Activated naive CD8-positive, alpha-beta T cell treated with anti-CD3 and anti-CD28 coated beads, Interleukin-2, amount 10 ng/mL, durations not matched to agents 7 days and 5 days (primary cell): ENCODE measurements around the gene CES4A. TPM values are rescaled to one million over a fixed set of nuclear protein-coding genes. Genes with fewer than 3 reads are reported as not detected.
"Not testable (repeated sequence)": the region's sequence is repeated elsewhere in the genome, so short reads cannot be mapped to it uniquely, and the experiment has no call there.

Source experiments
- ATAC-seq: fragments of 150-1000 bp; cut with Tn5 transposase; one replicate; pipeline ENCODE4 v1.10.0; 2021; ENCODE audit warnings: low read depth, moderate library complexity
- POLR2A ChIA-PET: fragments of 350-600 bp; sonication (Branson Sonifier 250); formaldehyde crosslinking; loops from one replicate; lab custom pipeline; 2021; ENCODE audit warnings: antibody characterized with exemption; lab: Charles Lee
- DNase-seq: peaks from one replicate; pipeline ENCODE4 v3.0.0; 2021
- H3K27ac Mint-ChIP-seq: one replicate; pipeline ENCODE4 v1.8.0; 2022; ENCODE audit warnings: mild to moderate bottlenecking, mixed read lengths
- H3K27me3 Mint-ChIP-seq: one replicate; pipeline ENCODE4 v1.8.0; 2022; ENCODE audit warnings: mild to moderate bottlenecking, moderate library complexity, mixed read lengths
- H3K36me3 Mint-ChIP-seq: one replicate; pipeline ENCODE4 v1.8.0; 2021; ENCODE audit warnings: mild to moderate bottlenecking, mixed read lengths
- H3K4me1 Mint-ChIP-seq: one replicate; pipeline ENCODE4 v1.8.0; 2021; ENCODE audit warnings: mixed read lengths
- H3K4me3 Mint-ChIP-seq: one replicate; pipeline ENCODE4 v1.8.0; 2022; ENCODE audit warnings: mild to moderate bottlenecking, moderate library complexity, mixed read lengths
- H3K9me3 Mint-ChIP-seq: one replicate; pipeline ENCODE4 v1.8.0; 2021; ENCODE audit warnings: mixed read lengths
- total RNA-seq, 2 experiments: library from RNA; stranded (reverse); gene quantifications; one replicate each; pipeline ENCODE4 v1.2.3, GENCODE V29; 2021

CES4A gene
- total RNA-seq, 2 experiments from 2014 or later, result 16.2 to 17.5 TPM

- Mint-ChIP-seq H3K27me3 (no peaks in the 10 kb centered on the region), H3K4me1 (peaks cover 49% of the 10 kb centered on the region), H3K36me3 (peaks cover 4% of the 10 kb centered on the region), H3K27ac (peak overlapping the region; percentile 86), H3K4me3 (no peak overlapping the region), H3K9me3 (no peaks in the 10 kb centered on the region)
- POLR2A ChIA-PET, result interaction anchor here (1.4 to 4.3 kb wide), 2 partner anchors 36 to 182 kb away, joined by 5 to 38 read pairs; partner anchors contain the start of genes FBXL8 and TRADD
- peak; percentile 93 for DNase-seq
- peak; percentile 98 for ATAC-seq
Observed at GRCh38 chr16:66977341-66978113, 10.9 kb upstream of the CES4A start.

DNA sequence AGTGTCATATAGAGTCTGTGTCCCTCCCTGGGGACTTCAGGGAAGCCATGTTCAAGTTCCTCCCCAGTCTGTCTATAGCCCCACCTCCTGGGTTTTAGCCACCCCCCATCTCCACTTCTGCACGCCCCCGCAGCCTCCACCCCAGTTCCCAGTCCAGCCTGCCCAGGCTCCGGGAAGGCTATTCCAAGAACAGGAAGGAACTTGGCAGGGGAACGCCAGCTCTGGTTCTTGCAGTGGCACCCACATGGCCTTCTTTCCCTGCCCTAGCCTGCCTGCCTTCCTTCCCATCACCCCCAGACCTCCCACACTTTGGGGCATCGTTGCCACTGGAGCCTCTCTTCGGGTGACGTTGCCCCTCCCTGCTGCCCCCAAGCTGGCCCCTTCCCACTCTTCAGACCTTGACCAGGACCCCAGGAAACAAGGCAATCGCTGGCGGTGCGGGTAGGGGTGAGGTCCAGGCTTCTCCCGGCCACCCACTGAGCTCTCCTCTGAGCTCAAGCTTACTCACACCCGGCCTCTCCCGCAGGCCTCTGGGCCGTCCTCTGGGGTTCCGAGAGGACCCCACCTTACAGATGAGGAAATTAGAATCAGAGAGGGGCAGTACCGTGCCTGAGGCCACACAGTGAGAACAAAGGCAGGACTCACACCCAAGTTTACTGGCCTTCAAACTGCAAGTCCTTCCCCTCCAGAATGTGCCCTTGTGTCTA is 9.2 kb upstream of the CES4A start:
- POLR2A ChIA-PET, result interaction anchor here (0.7 to 4.3 kb wide), 3 partner anchors 35 to 131 kb away, joined by 3 to 38 read pairs (median 3); partner anchors contain the start of genes CBFB and PHAF1
- Mint-ChIP-seq H3K27me3 (no peaks in the 10 kb centered on the region), H3K27ac (peak overlapping the region; percentile 64), H3K4me3 (no peak overlapping the region), H3K4me1 (peaks cover 58% of the 10 kb centered on the region), H3K9me3 (no peaks in the 10 kb centered on the region), H3K36me3 (peaks cover 4% of the 10 kb centered on the region)
- no peak for DNase-seq
- ATAC-seq, result no peak

GRCh38 chr16:66983033-66983432 is 5.4 kb upstream of the CES4A start:
- H3K9me3 Mint-ChIP-seq, result peaks cover 1% of the 10 kb centered on the region
- ATAC-seq (no peak), DNase-seq (no peak)
- no peaks in the 10 kb centered on the region for H3K27me3 Mint-ChIP-seq
- H3K4me1 Mint-ChIP-seq, result peaks cover 64% of the 10 kb centered on the region
- peak overlapping the region; percentile 97 for H3K27ac Mint-ChIP-seq
- peaks cover 9% of the 10 kb centered on the region for H3K36me3 Mint-ChIP-seq
- POLR2A ChIA-PET, result interaction anchor here (0.6 to 4.2 kb wide), 7 partner anchors 9 to 209 kb away, joined by 3 to 86 read pairs (median 3); partner anchors contain the start of gene E2F4
- H3K4me3 Mint-ChIP-seq, result no peak overlapping the region

GRCh38 chr16:66984892-66985311 is 3.5 kb upstream of the CES4A start:
- Mint-ChIP-seq H3K4me3 (peak overlapping the region; percentile 40), H3K27ac (peak overlapping the region; percentile 97), H3K9me3 (peaks cover 2% of the 10 kb centered on the region), H3K36me3 (peaks cover 9% of the 10 kb centered on the region), H3K4me1 (peaks cover 59% of the 10 kb centered on the region), H3K27me3 (no peaks in the 10 kb centered on the region)
- POLR2A ChIA-PET, result interaction anchor here (0.9 to 4.2 kb wide), 5 partner anchors 13 to 174 kb away, joined by 4 to 86 read pairs (median 6); partner anchors contain the start of genes CBFB, FBXL8 and TRADD
- ATAC-seq, result peak; percentile 93
- DNase-seq, result peak; percentile 71

- ATAC-seq (no peak), DNase-seq (no peak)
- POLR2A ChIA-PET, result interaction anchor here (3.6 to 4.2 kb wide), 2 partner anchors 14 to 27 kb away, joined by 20 to 86 read pairs; no protein-coding TSS in a partner anchor
- H3K9me3 Mint-ChIP-seq, result peaks cover 2% of the 10 kb centered on the region
- H3K27me3 Mint-ChIP-seq, result no peaks in the 10 kb centered on the region
- no peak overlapping the region for H3K4me3 Mint-ChIP-seq
- peak overlapping the region; percentile 82 for H3K27ac Mint-ChIP-seq
- peaks cover 10% of the 10 kb centered on the region for H3K36me3 Mint-ChIP-seq
- H3K4me1 Mint-ChIP-seq, result peaks cover 50% of the 10 kb centered on the region
Observed at GRCh38 chr16:66986559-66986958, 1.8 kb upstream of the CES4A start.

DNA sequence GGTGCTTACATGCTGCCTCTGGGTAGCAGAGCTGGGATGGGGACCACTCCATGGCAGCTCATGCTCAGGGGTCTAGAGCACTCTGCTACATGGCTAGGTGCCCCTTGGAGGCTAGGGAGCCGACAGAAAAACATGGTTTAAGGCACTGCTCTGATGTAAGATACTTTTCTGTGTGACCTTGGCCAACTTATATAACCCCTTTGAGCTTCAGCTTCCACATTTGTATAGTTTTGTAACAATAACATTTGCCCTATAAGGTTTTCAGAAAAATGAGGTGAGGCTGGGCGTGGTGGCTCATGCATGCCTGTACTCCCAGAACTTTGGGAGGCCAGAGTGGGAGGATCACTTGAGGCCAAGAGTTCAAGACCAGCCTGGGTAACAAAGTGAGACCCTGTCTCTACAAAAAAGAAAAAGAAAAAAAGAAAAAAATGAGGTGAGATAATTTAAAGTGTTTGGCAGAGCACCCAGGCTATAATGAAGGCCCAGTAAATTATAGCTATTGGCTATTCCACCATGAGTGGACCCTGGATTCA is 3.2 kb downstream of the CES4A start:
- peaks cover 2% of the 10 kb centered on the region for H3K36me3 Mint-ChIP-seq

GRCh38 chr16:66993558-66993957 is 5.2 kb downstream of the CES4A start:
- H3K27ac Mint-ChIP-seq, DNase-seq, H3K9me3 Mint-ChIP-seq, H3K4me3 Mint-ChIP-seq, H3K4me1 Mint-ChIP-seq, H3K36me3 Mint-ChIP-seq, ATAC-seq, H3K27me3 Mint-ChIP-seq: not testable (repeated sequence)
- POLR2A ChIA-PET, result interaction anchor here (1.3 kb wide), 1 partner anchor 20 kb away, joined by 5 read pairs; no protein-coding TSS in a partner anchor

More for the DNA sequence above, 3.2 kb downstream of the CES4A start:
- DNase-seq (no peak), ATAC-seq (no peak)
- Mint-ChIP-seq H3K9me3 (peaks cover 2% of the 10 kb centered on the region), H3K27ac (no peak overlapping the region), H3K4me3 (no peak overlapping the region), H3K4me1 (peaks cover 18% of the 10 kb centered on the region), H3K27me3 (no peaks in the 10 kb centered on the region)
- POLR2A ChIA-PET, result interaction anchor here (1.1 to 2.2 kb wide), 3 partner anchors 8 to 22 kb away, joined by 3 to 9 read pairs (median 4); no protein-coding TSS in a partner anchor

DNA sequence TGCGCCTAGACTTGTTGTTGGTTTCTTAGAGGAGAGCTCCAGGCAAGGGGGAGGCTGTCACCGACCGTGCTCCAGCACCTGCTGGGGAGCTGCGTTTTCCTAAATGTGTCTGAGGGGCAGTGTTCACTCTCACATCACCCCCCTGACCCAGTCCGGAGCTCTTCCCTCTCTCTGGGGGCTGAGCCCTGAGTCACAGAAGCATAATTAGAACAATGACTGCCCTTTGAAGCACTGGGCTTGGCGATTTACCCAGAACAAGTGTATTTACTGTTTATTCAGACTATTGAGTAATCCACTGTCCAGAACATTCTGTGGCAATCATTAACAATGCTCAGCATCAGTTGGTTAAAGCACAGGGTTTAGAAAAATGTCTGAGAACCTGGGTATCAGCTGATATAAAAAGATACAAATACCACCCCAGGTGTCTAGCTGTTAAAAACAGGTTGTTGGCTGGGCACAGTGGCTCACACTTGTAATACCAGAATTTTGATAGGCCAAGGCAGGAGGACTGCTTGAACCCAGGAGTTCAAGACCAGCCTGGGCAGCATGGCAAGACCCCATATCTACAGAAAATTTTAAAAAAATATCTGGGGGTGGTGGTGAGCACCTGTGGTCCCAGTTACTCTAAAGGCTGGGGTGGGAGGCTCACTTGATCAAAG is 8.1 kb downstream of the CES4A start:
- Mint-ChIP-seq H3K4me3 (no peak overlapping the region), H3K36me3 (peaks cover 6% of the 10 kb centered on the region), H3K4me1 (peaks cover 17% of the 10 kb centered on the region), H3K27me3 (peaks cover 5% of the 10 kb centered on the region), H3K27ac (no peak overlapping the region), H3K9me3 (no peaks in the 10 kb centered on the region)
- POLR2A ChIA-PET, result interaction anchor here (0.6 to 4.7 kb wide), 4 partner anchors 8 to 248 kb away, joined by 3 to 46 read pairs (median 3); partner anchors contain the start of genes FBXL8 and TRADD
- DNase-seq (no peak), ATAC-seq (no peak)

GRCh38 chr16:66996983-66997358 is 8.6 kb downstream of the CES4A start:
- POLR2A ChIA-PET, result interaction anchor here (1.2 to 4.7 kb wide), 3 partner anchors 12 to 162 kb away, joined by 3 to 46 read pairs (median 5); partner anchors contain the start of genes FBXL8 and TRADD
- Mint-ChIP-seq H3K9me3 (no peaks in the 10 kb centered on the region), H3K4me1 (peaks cover 22% of the 10 kb centered on the region), H3K27ac (no peak overlapping the region), H3K36me3 (peaks cover 10% of the 10 kb centered on the region), H3K27me3 (peaks cover 5% of the 10 kb centered on the region), H3K4me3 (no peak overlapping the region)
- ATAC-seq (no peak), DNase-seq (no peak)

GRCh38 chr16:67000384-67001351 is 12.3 kb downstream of the CES4A start:
- no peaks in the 10 kb centered on the region for H3K9me3 Mint-ChIP-seq
- peaks cover 15% of the 10 kb centered on the region for H3K36me3 Mint-ChIP-seq

GRCh38 chr16:67001726-67002125 is 13.3 kb downstream of the CES4A start:
- Mint-ChIP-seq H3K27me3 (peaks cover 5% of the 10 kb centered on the region), H3K9me3 (no peaks in the 10 kb centered on the region), H3K27ac (no peak overlapping the region), H3K36me3 (peaks cover 15% of the 10 kb centered on the region), H3K4me1 (peaks cover 31% of the 10 kb centered on the region), H3K4me3 (peak overlapping the region; percentile 40)
- no peak for ATAC-seq
- POLR2A ChIA-PET, result interaction anchor here (4.0 kb wide), 1 partner anchor 11 kb away, joined by 25 read pairs; no protein-coding TSS in a partner anchor
- DNase-seq, result no peak

More at GRCh38 chr16:67000384-67001351, 12.3 kb downstream of the CES4A start:
- H3K27ac Mint-ChIP-seq, result peak overlapping the region; percentile 76
- ATAC-seq (peak; percentile 65), DNase-seq (peak; percentile 77)
- POLR2A ChIA-PET, result interaction anchor here (0.6 to 4.7 kb wide), 7 partner anchors 9 to 467 kb away, joined by 3 to 46 read pairs (median 4); no protein-coding TSS in a partner anchor
- H3K27me3 Mint-ChIP-seq, result peaks cover 5% of the 10 kb centered on the region
- peak overlapping the region; percentile 81 for H3K4me3 Mint-ChIP-seq
- peaks cover 28% of the 10 kb centered on the region for H3K4me1 Mint-ChIP-seq
